ENCODE data around the gene CCDC197.

GRCh38 chr14:94001016-94001415 is 3.9 kb downstream of the CCDC197 start:
- TF ChIP-seq, protein P1, sequence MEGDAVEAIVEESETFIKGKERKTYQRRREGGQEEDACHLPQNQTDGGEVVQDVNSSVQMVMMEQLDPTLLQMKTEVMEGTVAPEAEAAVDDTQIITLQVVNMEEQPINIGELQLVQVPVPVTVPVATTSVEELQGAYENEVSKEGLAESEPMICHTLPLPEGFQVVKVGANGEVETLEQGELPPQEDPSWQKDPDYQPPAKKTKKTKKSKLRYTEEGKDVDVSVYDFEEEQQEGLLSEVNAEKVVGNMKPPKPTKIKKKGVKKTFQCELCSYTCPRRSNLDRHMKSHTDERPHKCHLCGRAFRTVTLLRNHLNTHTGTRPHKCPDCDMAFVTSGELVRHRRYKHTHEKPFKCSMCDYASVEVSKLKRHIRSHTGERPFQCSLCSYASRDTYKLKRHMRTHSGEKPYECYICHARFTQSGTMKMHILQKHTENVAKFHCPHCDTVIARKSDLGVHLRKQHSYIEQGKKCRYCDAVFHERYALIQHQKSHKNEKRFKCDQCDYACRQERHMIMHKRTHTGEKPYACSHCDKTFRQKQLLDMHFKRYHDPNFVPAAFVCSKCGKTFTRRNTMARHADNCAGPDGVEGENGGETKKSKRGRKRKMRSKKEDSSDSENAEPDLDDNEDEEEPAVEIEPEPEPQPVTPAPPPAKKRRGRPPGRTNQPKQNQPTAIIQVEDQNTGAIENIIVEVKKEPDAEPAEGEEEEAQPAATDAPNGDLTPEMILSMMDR (IDR thresholded peaks at IDR 0.05): no peak
- no peak for TF ChIP-seq POLR2A (IDR thresholded peaks at IDR 0.05)

All from uterus (tissue), 2 donors.